Lung (tissue), 12 donors: ENCODE measurements around the gene AVP. TPM values are rescaled to one million over a fixed set of nuclear protein-coding genes. Genes with fewer than 3 reads are reported as not detected.

ENCODE experiments used
- ATAC-seq: fragments of 200-7000 bp; cut with Tn5 transposase; one replicate; pipeline ENCODE4 v1.9.1; 2020; ENCODE audit warnings: moderate number of reproducible peaks; ENCODE audit not compliant: insufficient read depth, low FRiP score
- DNase-seq, 3 donors: peaks; one replicate each; pipeline ENCODE4 v3.0.0-alpha.2; 2013 to 2017
- H3K27ac ChIP-seq, 2 donors: one replicate each; pipeline ENCODE4 v1.5.1; 2013; ENCODE audit warnings: mild to moderate bottlenecking in 2 of 2, moderate library complexity in 2 of 2, control low read depth in 1 of 2, inconsistent platforms in 1 of 2, low read depth in 1 of 2, low read length in 1 of 2
- H3K27me3 ChIP-seq, 3 donors: one replicate each; pipeline ENCODE4 v1.5.1; 2013; ENCODE audit warnings: low read length in 2 of 3; ENCODE audit not compliant: control insufficient read depth in 3 of 3, insufficient read depth in 3 of 3
- H3K36me3 ChIP-seq, 4 donors: one replicate each; pipeline ENCODE4 v1.5.1; 2013; ENCODE audit warnings: low read length in 4 of 4, mild to moderate bottlenecking in 1 of 4, moderate library complexity in 1 of 4; ENCODE audit not compliant: control insufficient read depth in 4 of 4, insufficient read depth in 4 of 4
- H3K4me1 ChIP-seq, 5 donors: one replicate each; pipeline ENCODE4 v1.5.1; 2013; ENCODE audit warnings: low read length in 5 of 5, mild to moderate bottlenecking in 2 of 5, moderate library complexity in 1 of 5; ENCODE audit not compliant: control insufficient read depth in 5 of 5, insufficient read depth in 5 of 5
- H3K4me3 ChIP-seq: one replicate; pipeline ENCODE4 v1.5.1; 2013; ENCODE audit warnings: mild to moderate bottlenecking, control low read depth, moderate library complexity
- H3K9ac ChIP-seq, 2 donors: one replicate each; pipeline ENCODE4 v1.5.1; 2013; ENCODE audit warnings: low read length in 2 of 2, control low read depth in 1 of 2; ENCODE audit not compliant: insufficient read depth in 1 of 2
- H3K9me3 ChIP-seq, 4 donors: one replicate each; pipeline ENCODE4 v1.5.1; 2013; ENCODE audit warnings: low read length in 3 of 4, mild to moderate bottlenecking in 1 of 4, moderate library complexity in 1 of 4; ENCODE audit not compliant: control insufficient read depth in 4 of 4, insufficient read depth in 3 of 4
- CTCF ChIP-seq: IDR thresholded peaks from 2 replicates; pipeline ENCODE4 v1.5.1; 2012; ENCODE audit warnings: mild to moderate bottlenecking; ENCODE audit errors: control extremely low read depth, extremely low read depth
- WGBS, 2 donors: extraction: QIAGEN DNeasy Blood & Tissue Kit; methylation state at CpG; one replicate each; pipeline ENCODE4 v1.1.7; 2013; 5-methylcytosine and 5-hydroxymethylcytosine counted together
- polyA plus RNA-seq, 2 donors: library from polyadenylated mRNA; stranded (reverse); fragments of 200-250 nt; gene quantifications; one replicate each; pipeline ENCODE4 v1.2.1, GENCODE V29; 2013
- total RNA-seq, 2 donors: library from RNA; depleted of rRNA in 1 of 2; stranded (reverse); fragments of >200 nt in 1 of 2; gene quantifications; one replicate each; pipeline ENCODE4 v1.2.1, GENCODE V29; 2014 to 2021
- donor health status: control.
- donor health status: control.
- donor health status: Bipolar disorder and iron deficiency.
- donor health status: healthy.
- donor health status: DM: yes; HTN: yes; CAD: no.

Gene AVP
- total and polyA plus RNA-seq, 4 donors: not detected

DNA sequence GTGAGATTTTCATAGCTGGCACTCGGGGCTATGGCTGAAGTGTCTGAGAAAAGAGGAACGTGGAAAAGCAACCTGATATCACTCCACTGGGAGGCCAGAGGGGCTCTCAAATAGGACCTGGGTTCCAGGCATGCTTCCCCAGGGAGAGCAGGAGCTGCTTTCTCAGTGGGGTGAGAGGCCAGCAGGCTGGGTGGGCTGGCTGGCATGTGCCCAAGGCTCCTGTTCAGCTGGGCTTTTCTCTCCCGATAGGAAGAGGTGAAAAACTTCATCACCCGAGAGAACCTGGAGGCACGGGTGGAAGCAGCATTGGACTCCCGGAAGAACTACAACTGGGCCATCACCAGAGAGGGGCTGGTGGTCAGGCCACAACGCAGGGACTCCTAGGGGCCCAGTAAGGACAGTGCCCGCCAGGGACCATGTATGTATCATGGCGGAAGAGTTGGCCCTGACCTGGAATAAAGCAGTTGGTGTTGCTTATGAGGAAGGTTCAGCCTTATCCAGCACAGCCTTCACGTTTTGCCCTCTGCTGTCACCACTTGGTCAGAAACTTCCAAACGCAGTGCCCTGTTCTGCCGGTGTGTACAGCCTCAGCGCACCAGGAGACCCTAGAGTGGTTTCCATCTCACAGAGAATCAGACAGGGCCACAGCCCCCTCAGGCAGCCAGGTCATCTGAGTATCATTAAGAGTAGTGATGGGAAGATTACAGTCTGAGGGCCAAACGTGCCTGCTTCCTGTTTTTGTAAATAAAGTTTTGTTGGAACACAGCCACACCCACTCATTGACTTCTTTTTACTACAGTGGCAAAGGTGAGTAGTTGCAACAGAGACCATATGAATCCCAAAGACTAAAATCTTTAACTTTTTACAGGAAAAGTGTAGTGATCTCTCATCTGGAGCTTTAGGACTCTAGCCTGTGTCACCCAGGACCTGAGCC lies 36.8 kb downstream of the AVP start:
- TF ChIP-seq CTCF: no peak
- Histone ChIP-seq H3K9me3 (no peaks in the 10 kb centered on the region), H3K27ac (no peak overlapping the region), H3K4me3 (no peak overlapping the region), H3K27me3 (no peaks in the 10 kb centered on the region), H3K9ac (no peak overlapping the region), H3K36me3 (peaks cover 10 to 24% (median 20%) of the 10 kb centered on the region in 4 donors), H3K4me1 (peaks cover 0 to 16% (median 3%) of the 10 kb centered on the region in 5 donors)
- DNase-seq: no peak
- WGBS, 2 donors: 85% methylated on average over 14 of the region's 14 CpGs
- ATAC-seq: no peak

GRCh38 chr20:3046677-3047462 lies 37.7 kb downstream of the AVP start:
- ATAC-seq (no peak), DNase-seq (peak; percentile 7 to 56 (median 33))
- TF ChIP-seq CTCF: no peak
- Histone ChIP-seq H3K27me3 (no peaks in the 10 kb centered on the region), H3K4me1 (peaks cover 0 to 25% (median 11%) of the 10 kb centered on the region in 5 donors), H3K9me3 (no peaks in the 10 kb centered on the region), H3K9ac (peak overlapping the region; percentile 31 to 51), H3K27ac (peak overlapping the region; percentile 95 to 98), H3K4me3 (peak overlapping the region; percentile 64), H3K36me3 (peaks cover 10 to 24% (median 20%) of the 10 kb centered on the region in 4 donors)
- WGBS, 2 donors: 43 to 46% methylated on average over 39 of the region's 39 CpGs

DNA sequence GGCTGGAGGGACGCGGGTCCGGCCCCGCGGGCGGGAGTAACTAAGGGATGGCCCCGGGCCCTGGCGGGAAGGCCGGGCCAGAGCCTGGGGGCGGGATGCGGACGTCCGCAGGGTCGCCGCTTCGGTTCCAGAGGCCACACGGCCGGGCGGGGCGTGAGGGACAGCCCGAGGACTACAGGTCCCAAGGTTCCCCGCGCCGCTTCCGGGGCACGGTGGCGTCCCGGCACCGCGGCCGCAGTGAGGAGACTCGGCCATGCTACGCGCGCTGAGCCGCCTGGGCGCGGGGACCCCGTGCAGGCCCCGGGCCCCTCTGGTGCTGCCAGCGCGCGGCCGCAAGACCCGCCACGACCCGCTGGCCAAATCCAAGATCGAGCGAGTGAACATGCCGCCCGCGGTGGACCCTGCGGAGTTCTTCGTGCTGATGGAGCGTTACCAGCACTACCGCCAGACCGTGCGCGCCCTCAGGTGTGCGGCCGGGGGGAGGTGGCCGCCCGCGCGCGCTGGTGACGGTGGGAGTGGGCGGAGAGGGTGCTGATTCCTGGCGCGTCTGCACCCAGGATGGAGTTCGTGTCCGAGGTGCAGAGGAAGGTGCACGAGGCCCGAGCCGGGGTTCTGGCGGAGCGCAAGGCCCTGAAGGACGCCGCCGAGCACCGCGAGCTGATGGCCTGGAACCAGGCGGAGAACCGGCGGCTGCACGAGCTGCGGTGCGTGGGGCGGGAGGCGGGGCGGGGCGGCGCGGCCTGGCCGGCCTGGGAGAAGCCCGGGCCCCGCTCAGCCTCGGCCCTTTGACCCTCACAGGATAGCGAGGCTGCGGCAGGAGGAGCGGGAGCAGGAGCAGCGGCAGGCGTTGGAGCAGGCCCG lies 38.5 kb downstream of the AVP start, which contains the start of gene MRPS26:
Gene MRPS26, plus strand, starts transcription at position 237 of the 861 bp plus-strand sequence. Its CDS starts 17 bp downstream, at position 254.
- DNase-seq (peak; percentile 92 to 95 (median 92)), ATAC-seq (peak; percentile 94)
- WGBS, 2 donors: 0% methylated on average over 95 to 104 of the region's 104 CpGs
- Histone ChIP-seq H3K27ac (peak within 1 kb of the TSS; percentile 95 to 98), H3K4me3 (peak within 1 kb of the TSS; percentile 64), H3K9ac (peak within 1 kb of the TSS; percentile 31 to 51), H3K27me3 (no peaks in the 10 kb centered on the region), H3K36me3 (peaks cover 10 to 24% (median 20%) of the 10 kb centered on the region in 4 donors), H3K4me1 (peaks cover 0 to 30% (median 13%) of the 10 kb centered on the region in 5 donors), H3K9me3 (no peaks in the 10 kb centered on the region)
- no peak for TF ChIP-seq CTCF
